ENCODE measurements around the gene CFAP46.

DNA sequence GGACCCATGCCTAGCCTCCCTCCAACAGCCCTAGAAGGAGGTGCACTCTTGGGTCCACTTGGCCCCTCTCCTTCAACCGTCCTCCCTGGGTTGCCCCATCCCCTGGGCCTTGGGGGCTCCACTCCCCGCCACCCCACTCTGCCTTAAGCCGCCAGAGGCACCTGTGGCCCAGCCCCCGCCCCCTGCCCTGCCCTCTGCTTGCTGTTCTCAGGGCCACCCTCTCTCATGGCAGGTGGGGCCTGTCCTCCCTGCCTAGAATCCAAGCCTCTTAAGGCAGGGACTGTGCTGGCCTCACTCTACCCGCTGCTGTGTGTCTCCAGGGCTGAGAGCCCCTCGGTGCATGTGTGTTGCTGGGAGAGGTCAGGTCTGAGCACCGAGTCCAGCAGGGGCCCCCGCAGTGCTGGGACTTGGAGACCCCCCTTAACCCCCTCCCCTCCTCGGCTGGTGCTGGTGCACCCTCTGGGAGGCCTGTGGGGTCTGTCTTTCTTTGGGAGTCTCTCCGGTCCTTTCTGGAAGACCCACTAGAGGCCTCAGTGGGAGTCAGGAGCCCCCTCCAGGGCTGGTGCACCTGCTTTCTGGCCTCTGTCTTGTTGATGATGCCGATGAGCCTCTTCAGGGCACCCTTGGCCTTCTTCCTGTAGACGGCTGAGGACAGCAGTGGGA, 43.8 kb downstream of the CFAP46 start:
- TF ChIP-seq BHLHE40 (IDR thresholded peaks at IDR 0.05; ENCODE audit: low read length) (no peak), NFRKB (IDR thresholded peaks at IDR 0.05; ENCODE audit: low read depth) (no peak), SMAD3 (CRISPR knock-in tag; conservative IDR thresholded peaks at IDR 0.05) (no peak), CBX5 (IDR thresholded peaks at IDR 0.05; ENCODE audit: borderline replicate concordance, low read depth) (no peak), HOMEZ (CRISPR knock-in tag; IDR thresholded peaks at IDR 0.05) (no peak), ZBED1 (IDR thresholded peaks at IDR 0.05) (no peak), CTCF (IDR thresholded peaks at IDR 0.05 in 2 of 3, conservative IDR thresholded peaks at IDR 0.05 in 1 of 3; ENCODE audit: insufficient read depth in 2 of 3, low read depth in 1 of 3, low read length in 3 of 3) (no peak), FOXK2 (conservative IDR thresholded peaks at IDR 0.05 in 1 of 2, IDR thresholded peaks at IDR 0.05 in 1 of 2; ENCODE audit: low read depth in 2 of 2) (no peak), POLR2A (conservative IDR thresholded peaks at IDR 0.05) (no peak), POLR3A (IDR thresholded peaks at IDR 0.05; ENCODE audit: borderline replicate concordance, extremely low read depth, insufficient read depth, insufficient read length) (no peak), ZNF280B (CRISPR knock-in tag; IDR thresholded peaks at IDR 0.05) (no peak)
- TF ChIP-seq, protein P1, sequence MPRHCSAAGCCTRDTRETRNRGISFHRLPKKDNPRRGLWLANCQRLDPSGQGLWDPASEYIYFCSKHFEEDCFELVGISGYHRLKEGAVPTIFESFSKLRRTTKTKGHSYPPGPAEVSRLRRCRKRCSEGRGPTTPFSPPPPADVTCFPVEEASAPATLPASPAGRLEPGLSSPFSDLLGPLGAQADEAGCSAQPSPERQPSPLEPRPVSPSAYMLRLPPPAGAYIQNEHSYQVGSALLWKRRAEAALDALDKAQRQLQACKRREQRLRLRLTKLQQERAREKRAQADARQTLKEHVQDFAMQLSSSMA (CRISPR knock-in tag; IDR thresholded peaks at IDR 0.05) = no peak
